ENCODE data around the gene TAS2R16. TPM values are rescaled to one million over a fixed set of nuclear protein-coding genes. Genes with fewer than 3 reads are reported as not detected.

TAS2R16 gene
- total and polyA plus RNA-seq, 9 donors, result not detected

DNA sequence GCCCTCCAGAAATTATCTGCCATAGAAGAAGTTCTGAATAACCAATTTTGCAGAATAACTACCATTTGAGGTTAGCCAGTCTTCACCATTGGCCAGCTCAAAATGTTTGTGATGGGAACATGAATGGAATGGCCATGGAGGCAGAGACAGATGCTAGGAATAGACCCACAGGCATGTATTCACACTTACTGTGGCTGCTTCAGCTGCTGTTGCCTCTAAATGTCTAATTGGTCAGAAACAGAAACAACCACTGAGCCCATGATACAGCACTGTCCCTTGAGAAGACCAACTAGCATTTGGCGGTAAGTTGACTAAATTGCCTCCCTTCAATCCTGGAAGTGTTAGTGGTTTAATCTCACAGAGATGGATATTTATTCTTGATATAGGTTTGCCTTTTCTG, 38.6 kb upstream of the TAS2R16 start:
- no peaks in the 10 kb centered on the region for H3K4me1 ChIP-seq (ENCODE audit: insufficient read depth)
- no peaks in the 10 kb centered on the region for H3K27me3 ChIP-seq
- no peaks in the 10 kb centered on the region for H3K36me3 ChIP-seq
- no peak overlapping the region for H3K4me3 ChIP-seq
- H3K9me3 ChIP-seq, result peaks cover 0 to 6% of the 10 kb centered on the region in 2 donors
- no peak for DNase-seq
- no peak overlapping the region for H3K27ac ChIP-seq
- TF ChIP-seq, protein P1, sequence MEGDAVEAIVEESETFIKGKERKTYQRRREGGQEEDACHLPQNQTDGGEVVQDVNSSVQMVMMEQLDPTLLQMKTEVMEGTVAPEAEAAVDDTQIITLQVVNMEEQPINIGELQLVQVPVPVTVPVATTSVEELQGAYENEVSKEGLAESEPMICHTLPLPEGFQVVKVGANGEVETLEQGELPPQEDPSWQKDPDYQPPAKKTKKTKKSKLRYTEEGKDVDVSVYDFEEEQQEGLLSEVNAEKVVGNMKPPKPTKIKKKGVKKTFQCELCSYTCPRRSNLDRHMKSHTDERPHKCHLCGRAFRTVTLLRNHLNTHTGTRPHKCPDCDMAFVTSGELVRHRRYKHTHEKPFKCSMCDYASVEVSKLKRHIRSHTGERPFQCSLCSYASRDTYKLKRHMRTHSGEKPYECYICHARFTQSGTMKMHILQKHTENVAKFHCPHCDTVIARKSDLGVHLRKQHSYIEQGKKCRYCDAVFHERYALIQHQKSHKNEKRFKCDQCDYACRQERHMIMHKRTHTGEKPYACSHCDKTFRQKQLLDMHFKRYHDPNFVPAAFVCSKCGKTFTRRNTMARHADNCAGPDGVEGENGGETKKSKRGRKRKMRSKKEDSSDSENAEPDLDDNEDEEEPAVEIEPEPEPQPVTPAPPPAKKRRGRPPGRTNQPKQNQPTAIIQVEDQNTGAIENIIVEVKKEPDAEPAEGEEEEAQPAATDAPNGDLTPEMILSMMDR (IDR thresholded peaks at IDR 0.05), result no peak
- TF ChIP-seq EP300 (IDR thresholded peaks at IDR 0.05) (no peak), POLR2A (IDR thresholded peaks at IDR 0.05) (no peak)
- 100% methylated on average over 1 of the region's 1 CpG for WGBS, 3 donors
- intact Hi-C loops (cut with DNase I), result no loop called here

DNA sequence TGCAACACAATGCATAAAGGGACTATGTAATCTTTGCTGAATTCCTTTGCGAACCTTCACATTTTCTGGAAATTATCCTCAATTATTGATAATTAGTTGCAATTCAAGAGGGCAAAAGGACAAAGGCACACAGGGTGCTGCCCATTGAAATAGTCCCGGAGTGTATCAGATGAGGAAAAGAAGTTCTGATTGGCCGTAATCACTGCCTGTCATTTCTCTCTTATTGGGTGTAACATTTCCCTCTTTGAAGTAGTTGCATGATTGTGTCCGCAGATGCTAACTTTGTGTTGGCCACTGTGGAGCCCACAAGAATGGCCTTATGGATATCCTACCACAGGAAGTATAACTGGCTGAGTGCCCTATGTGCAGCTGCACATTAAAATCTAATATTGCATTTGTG, 35.1 kb upstream of the TAS2R16 start:
- Histone ChIP-seq H3K4me3 (no peak overlapping the region), H3K27me3 (no peaks in the 10 kb centered on the region), H3K4me1 (ENCODE audit: insufficient read depth) (no peaks in the 10 kb centered on the region), H3K36me3 (no peaks in the 10 kb centered on the region), H3K27ac (no peak overlapping the region), H3K9me3 (peaks cover 0 to 6% of the 10 kb centered on the region in 2 donors)
- TF ChIP-seq POLR2A (IDR thresholded peaks at IDR 0.05) (no peak), EP300 (IDR thresholded peaks at IDR 0.05) (no peak)
- TF ChIP-seq, protein P1 (IDR thresholded peaks at IDR 0.05), result no peak
- intact Hi-C loops (cut with DNase I), result no loop called here
- no peak for DNase-seq
- WGBS, 3 donors, result 95 to 96% (median 95%) methylated on average over 4 of the region's 4 CpGs

DNA sequence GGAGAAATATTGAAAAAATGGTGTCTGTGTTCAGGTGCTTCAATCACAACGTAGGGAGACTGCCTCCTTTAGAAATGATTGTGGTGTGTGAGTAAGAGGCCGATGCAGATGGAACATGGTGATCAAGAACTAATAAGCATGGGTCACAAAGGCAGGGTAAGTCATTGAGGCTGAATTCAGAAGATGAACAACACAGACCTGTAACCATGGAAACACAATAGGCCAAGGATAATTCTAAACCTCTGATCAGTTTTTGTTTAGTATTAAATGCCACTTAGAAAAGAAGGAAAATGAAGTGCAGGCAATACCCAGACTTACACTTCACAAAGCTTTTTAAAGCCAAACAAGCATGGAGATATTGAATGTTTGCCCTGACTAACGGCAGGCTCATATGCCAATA, 32.8 kb upstream of the TAS2R16 start:
- no peak for TF ChIP-seq POLR2A (IDR thresholded peaks at IDR 0.05)
- TF ChIP-seq, protein P1 (IDR thresholded peaks at IDR 0.05), result no peak
- TF ChIP-seq EP300 (IDR thresholded peaks at IDR 0.05), result no peak
- Histone ChIP-seq H3K4me1 (ENCODE audit: insufficient read depth) (no peaks in the 10 kb centered on the region), H3K36me3 (no peaks in the 10 kb centered on the region), H3K4me3 (no peak overlapping the region), H3K9me3 (peaks cover 0 to 3% of the 10 kb centered on the region in 2 donors), H3K27ac (no peak overlapping the region), H3K27me3 (no peaks in the 10 kb centered on the region)
- intact Hi-C loops (cut with DNase I), result no loop called here
- WGBS, 3 donors, result 79 to 83% (median 81%) methylated on average over 3 of the region's 3 CpGs
- no peak for DNase-seq

DNA sequence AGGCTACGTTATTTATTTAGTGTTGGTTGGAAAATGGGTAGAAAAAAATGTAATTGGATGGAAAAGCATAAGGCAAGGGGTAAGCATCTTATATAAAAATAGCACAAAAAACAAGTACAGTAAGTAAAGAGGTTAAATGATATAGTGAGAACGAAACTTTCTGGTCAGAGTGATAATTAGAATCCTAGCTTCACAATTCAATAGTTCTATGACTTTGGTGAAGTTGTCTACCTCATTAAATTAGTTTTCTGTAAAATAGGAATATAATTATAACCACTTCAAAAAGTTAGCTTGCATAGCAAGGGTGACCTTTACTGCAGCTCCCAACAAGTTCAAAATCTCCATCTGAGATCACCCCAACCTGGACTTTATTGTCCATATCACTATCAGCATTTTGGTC, 30.8 kb upstream of the TAS2R16 start:
- Histone ChIP-seq H3K9me3 (no peaks in the 10 kb centered on the region), H3K4me1 (ENCODE audit: insufficient read depth) (no peaks in the 10 kb centered on the region), H3K27ac (no peak overlapping the region), H3K4me3 (no peak overlapping the region), H3K36me3 (no peaks in the 10 kb centered on the region), H3K27me3 (no peaks in the 10 kb centered on the region)
- no peak for DNase-seq
- TF ChIP-seq EP300 (IDR thresholded peaks at IDR 0.05) (no peak), POLR2A (IDR thresholded peaks at IDR 0.05) (no peak)
- TF ChIP-seq, protein P1 (IDR thresholded peaks at IDR 0.05), result no peak
- 87 to 90% (median 87%) methylated on average over 2 of the region's 2 CpGs for WGBS, 3 donors
- intact Hi-C loops (cut with DNase I), result no loop called here

Data from ovary (tissue), 9 donors.